Measurements from ENCODE around the gene CTH. TPM values are rescaled to one million over a fixed set of nuclear protein-coding genes. Genes with fewer than 3 reads are reported as not detected.
"Not testable (repeated sequence)": the region's sequence is repeated elsewhere in the genome, so short reads cannot be mapped to it uniquely, and the experiment has no call there.

The CTH gene
- total RNA-seq, 1 donor from 2014 or later: 5.0 TPM

DNA sequence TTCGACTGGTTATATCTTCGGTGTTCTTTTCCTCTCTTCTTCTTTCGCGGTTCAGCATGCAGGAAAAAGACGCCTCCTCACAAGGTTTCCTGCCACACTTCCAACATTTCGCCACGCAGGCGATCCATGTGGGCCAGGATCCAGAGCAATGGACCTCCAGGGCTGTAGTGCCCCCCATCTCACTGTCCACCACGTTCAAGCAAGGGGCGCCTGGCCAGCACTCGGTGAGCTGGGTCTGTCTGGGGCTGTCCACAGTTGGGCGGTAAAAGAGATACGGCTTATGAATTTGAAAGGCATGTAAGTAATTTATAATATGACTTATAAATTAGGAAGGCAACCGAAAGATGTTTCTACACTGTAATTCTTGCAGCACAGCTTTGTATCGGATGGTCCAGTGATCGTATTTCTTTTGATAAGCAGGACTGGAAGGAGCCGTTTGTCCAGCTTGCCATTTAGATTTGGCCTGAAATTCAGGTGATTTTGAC, 334 bp downstream of the CTH start:
- intact Hi-C loops (cut with DNase I): no loop called here
- DNase-seq (no peak), ATAC-seq (peak; percentile 51 to 66)
- Histone ChIP-seq H3K36me3 (no peaks in the 10 kb centered on the region), H3K4me1 (peaks cover 13% of the 10 kb centered on the region), H3K4me3 (peak overlapping the region; percentile 69), H3K27me3 (ENCODE audit: low read depth) (no peaks in the 10 kb centered on the region), H3K27ac (peak overlapping the region; percentile 97), H3K9me3 (no peaks in the 10 kb centered on the region)
- no peak for TF ChIP-seq CTCF (IDR thresholded peaks at IDR 0.05)

DNA sequence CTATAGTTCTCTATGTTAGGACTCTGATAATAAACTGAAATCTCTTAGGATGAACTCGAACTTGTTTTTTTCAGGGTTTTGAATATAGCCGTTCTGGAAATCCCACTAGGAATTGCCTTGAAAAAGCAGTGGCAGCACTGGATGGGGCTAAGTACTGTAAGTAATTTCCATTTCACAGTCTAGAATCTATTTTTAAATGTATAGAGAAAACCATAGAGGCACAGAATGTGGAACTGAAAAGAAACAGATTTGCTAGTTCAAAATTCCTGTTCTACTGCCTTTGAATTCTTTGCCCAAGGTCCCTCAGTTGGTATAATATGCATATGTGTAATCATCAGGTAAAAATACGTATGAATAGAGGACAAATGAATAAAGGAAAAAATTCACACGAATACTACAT, 4.8 kb downstream of the CTH start:
- DNase-seq (no peak), ATAC-seq (no peak)
- H3K9me3 ChIP-seq: no peaks in the 10 kb centered on the region
- H3K27ac ChIP-seq: no peak overlapping the region
- no peak overlapping the region for H3K4me3 ChIP-seq
- intact Hi-C loops (cut with DNase I): no loop called here
- no peak for TF ChIP-seq CTCF (IDR thresholded peaks at IDR 0.05)
- H3K27me3 ChIP-seq (ENCODE audit: low read depth): no peaks in the 10 kb centered on the region
- no peaks in the 10 kb centered on the region for H3K36me3 ChIP-seq
- peaks cover 7% of the 10 kb centered on the region for H3K4me1 ChIP-seq

DNA sequence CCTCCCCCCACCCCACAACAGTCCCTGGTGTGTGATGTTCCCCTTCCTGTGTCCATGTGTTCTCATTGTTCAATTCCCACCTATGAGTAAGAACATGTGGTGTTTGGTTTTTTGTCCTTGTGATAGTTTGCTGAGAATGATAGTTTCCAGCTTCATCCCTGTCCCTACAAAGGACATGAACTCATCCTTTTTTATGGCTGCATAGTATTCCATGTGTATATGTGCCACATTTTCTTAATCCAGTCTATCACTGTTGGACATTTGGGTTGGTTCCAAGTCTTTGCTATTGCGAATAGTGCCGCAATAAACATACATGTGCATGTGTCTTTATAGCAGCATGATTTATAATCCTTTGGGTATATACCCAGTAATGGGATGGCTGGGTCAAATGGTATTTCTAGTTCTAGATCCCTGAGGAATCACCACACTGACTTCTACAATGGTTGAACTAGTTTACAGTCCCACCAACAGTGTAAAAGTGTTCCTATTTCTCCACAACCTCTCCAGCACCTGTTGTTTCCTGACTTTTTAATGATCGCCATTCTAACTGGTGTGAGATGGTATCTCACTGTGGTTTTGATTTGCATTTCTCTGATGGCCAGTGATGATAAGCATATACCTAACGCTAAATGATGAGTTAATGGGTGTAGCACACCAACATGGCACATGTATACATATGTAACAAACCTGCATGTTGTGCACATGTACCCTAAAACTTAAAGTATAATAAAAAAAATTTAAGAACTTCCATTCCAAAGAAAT, 8.1 kb downstream of the CTH start:
- H3K4me3 ChIP-seq; intact Hi-C loops (cut with DNase I); ATAC-seq; H3K27me3 ChIP-seq (ENCODE audit: low read depth); DNase-seq; H3K4me1 ChIP-seq; H3K9me3 ChIP-seq; H3K36me3 ChIP-seq; H3K27ac ChIP-seq: not testable (repeated sequence)

GRCh38 chr1:70420320-70420719, 9.3 kb downstream of the CTH start:
- ATAC-seq: no peak
- Histone ChIP-seq H3K27ac (no peak overlapping the region), H3K9me3 (no peaks in the 10 kb centered on the region), H3K4me1 (no peaks in the 10 kb centered on the region), H3K27me3 (ENCODE audit: low read depth) (no peaks in the 10 kb centered on the region), H3K36me3 (no peaks in the 10 kb centered on the region), H3K4me3 (no peak overlapping the region)
- DNase-seq: no peak
- intact Hi-C loops (cut with DNase I): no loop called here
- TF ChIP-seq CTCF (IDR thresholded peaks at IDR 0.05): no peak

- intact Hi-C loops (cut with DNase I): no loop called here
- Histone ChIP-seq H3K4me1 (no peaks in the 10 kb centered on the region), H3K27me3 (ENCODE audit: low read depth) (no peaks in the 10 kb centered on the region), H3K36me3 (peaks cover 14% of the 10 kb centered on the region), H3K4me3 (no peak overlapping the region), H3K9me3 (no peaks in the 10 kb centered on the region), H3K27ac (no peak overlapping the region)
- DNase-seq (no peak), ATAC-seq (no peak)
- no peak for TF ChIP-seq CTCF (IDR thresholded peaks at IDR 0.05)
Measured at GRCh38 chr1:70426154-70427131, 15.4 kb downstream of the CTH start.

All from lower lobe of right lung (tissue), 2 donors.